Pons (tissue), 1 donor: ENCODE data around the gene RADX.

Experiments used
- DNase-seq: peaks from one replicate; pipeline ENCODE4 v3.0.0-alpha.2; 2016; ENCODE audit warnings: low spot score

RADX gene

DNA sequence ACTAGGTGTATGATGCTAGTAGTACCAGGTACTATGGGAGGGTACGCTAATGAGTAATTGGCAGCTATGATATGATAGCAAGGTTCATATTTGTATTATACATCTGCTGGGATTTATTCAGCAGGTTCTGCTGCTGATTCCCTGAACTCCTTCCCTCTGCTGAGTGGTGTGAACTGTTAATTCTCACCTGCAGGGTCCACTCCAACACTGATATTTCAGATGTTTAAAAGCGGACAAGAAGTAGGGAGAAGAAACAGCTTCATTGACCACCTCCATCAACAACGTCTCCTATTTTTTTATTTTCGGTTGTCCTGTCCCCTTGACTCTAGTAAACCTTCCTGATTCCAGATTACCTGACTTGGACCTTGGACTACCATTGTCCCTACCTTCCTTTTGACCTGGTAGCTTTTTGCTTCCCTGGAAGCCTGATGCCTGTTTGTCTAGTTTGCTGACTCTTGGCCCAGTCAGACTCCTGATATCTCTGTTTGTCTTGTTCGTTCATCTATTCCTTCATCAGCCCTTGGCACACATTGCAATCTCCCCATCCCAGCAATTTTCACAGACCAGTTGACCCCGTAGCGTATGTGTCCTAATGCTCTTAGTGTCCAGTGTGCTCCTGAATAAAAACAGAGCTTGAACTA lies 80.8 kb downstream of the RADX start:
- DNase-seq = no peak

DNA sequence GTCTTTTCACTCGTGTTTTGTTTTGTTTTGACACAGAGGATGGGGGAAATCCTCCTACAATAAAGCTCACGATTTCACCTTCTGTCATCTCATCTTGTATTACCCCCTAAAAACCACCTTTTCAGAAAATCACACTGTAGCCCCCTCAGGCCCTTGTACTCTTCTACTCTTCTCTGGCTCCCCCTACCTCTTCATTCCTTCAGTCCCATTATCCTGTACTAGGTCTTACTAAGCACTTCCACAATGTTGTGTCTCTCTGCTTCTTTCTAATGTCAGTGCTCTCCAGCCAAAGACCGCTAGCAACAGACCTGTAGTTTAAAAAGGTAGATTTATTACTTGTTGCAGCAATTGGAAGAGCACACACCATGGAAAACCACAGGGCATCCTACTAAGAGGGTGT lies 84.7 kb downstream of the RADX start:
- DNase-seq = no peak

DNA sequence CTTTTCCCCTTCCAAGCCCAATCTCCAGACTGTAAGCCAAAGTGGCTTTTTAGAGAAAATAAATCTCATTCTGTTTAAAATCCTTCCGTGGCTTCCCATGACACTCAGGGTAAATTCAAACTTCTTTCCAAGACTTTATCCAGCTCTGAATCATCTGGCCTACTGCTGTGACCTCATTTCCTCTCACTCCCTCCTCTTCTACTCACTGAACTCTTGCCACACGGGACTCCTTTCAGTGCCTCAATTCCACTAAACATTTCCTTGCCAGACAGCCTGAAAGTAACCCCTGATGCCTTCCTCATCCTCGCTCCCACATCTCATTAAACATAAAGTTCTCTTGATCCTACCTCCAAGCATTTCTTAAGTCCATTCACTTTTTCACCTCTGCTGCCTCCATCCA lies 86.9 kb downstream of the RADX start:
- DNase-seq = no peak

DNA sequence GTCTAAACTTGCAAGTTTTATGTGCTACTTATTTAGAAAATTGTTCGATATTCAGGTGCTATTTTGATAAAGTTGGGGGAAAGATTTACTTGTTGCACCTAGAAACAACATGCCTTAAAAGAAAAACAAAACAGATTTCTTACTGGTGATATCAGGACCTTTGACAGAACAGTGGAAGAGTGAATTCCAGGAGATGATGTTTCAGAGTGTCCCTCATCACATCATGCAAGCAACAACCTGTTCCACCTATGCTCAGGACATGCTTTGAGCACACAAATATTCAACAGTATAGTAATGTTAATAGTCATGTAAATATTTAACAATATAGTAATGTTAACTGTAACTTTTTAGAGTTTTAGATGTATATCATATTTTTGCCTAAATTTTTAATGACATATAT lies 90.9 kb downstream of the RADX start:
- DNase-seq = no peak

DNA sequence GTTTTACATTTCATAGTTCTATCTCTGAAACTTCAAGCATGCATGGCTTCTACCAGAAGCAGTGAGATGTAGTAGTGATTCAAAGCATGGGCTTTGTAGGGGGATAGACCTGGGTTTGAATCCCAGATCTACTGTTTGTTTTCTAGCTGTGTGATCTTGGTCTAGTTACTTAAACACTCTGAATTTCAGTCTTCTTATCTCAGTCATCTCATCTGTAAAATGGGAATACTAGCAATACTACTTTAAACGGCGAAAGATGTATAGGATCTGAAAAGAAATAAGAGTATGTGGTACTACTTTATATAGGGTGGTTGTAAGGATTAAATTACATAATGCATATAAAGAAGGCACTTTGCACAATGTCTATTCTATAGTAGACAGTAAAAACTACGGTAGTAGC lies 94.7 kb downstream of the RADX start:
- DNase-seq = no peak

DNA sequence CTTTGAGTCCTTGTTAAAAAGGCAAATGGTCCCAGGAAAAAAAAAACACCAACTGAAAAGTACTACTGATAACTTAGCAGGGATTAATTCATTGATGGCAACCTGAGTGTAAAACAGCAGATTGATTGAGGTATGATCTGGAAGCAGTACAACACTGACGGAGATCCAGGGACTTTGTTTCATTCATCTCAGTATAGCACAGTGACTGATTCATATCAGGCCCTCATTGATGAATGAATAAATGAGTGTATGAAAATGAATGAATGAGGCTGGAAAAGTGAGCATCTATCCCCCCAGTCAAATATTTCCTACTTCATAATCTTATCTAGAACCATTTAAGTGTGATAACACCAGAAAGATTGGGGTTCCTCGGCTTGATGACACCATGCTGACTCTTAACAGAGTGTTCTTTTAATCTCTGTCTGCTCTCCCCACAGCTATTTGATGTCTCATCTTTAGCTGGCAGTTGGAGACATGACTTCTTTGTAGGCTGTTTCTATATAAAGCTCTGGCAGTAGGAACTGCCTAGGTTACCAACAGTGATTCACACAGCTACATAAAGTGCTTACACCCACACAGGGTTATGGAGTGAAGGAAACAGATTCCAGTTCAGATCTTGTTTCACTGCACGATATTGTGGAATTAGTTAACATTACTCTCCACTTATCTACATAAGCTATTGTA lies 96.1 kb downstream of the RADX start:
- no peak for DNase-seq

DNA sequence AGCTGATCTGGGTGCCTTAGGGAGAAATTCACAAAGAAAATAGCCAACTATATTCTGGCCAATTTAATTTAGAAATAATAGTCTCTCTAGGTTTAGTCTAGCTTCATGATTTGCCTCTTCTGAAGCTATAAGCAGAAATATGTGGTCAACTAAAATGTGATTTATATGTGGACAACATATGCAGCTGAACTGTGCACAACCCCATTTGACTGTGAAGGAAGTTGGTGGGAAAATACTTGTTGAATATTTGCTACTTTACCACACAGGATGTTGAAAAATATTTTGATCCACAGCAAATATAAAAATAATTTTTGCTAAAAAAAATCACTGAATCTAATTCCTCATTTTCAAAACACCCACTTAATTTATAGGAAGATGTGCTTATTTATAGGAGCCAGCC lies 99.0 kb downstream of the RADX start:
- DNase-seq = no peak

DNA sequence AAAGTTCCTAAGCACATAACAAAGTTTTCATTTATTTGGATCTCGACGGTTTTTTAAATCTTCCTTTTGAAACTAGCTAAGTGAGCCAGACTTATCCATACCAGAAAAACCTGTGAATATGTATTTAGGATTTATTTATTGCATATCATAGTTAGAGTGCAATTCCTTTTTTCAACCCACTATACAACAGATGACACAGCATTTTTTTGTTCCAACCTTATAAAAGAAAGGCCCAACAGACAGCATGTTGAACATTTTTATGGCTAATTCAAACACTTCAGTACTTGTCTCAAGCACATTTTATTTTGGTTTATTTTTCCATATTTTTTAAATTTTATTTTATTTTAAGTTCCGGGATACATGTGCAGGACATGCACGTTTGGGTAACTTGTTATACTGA lies 99.6 kb downstream of the RADX start:
- no peak for DNase-seq

DNA sequence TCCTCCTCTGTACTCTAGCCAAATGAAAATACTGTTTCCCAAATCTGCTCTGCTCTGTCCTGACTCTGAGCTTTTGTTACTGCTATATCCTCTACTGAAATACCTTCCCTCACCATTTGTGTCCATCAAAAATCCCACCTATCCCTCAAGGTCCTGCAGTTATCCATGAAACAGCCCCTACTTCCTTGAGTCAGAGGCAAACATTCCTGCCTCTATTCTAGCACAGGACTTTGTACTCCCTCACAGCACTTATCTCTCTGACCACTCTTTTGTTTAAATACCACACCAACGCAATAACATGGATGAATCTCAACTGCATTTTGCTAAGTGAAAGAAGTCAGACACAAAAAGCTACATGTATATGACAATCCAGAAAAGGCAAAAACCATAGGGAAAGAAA lies 104.2 kb downstream of the RADX start:
- no peak for DNase-seq

DNA sequence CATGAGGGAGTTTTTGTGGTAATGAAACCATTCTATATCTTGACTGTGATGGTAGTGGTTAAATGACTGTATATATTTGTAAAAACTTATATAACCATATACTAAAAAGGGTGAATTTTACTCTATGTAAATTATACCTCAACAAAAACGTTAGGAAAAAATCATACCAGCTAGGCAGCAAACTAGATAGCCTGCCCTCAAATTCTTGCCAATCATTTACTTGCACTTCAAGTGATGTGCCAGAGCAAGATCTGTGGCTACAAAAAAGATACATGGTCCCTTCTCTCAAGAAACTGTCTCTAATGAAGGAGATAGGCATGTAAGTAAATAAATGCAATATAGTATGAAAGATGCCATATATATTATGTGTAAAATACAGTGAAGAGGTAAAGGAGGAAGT lies 104.7 kb downstream of the RADX start:
- no peak for DNase-seq

DNA sequence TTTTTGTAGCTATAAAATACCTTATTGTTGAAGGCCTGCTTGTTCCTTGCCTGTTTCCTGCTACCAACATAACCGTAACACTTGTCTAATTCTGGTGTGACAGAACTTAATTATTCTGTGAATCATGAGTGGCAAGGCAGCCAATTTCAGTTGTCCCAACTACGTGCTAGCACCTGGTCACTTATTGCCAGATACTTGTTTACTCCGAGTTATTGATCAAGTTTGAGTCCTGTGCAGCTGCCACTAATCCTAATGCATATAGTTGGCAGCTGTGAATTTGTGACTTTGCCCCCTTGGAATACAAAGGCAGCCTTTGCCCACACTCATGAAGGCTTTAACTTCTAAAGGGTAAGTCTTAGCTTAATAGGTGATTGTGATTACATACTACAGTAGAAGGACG lies 106.9 kb downstream of the RADX start:
- no peak for DNase-seq

DNA sequence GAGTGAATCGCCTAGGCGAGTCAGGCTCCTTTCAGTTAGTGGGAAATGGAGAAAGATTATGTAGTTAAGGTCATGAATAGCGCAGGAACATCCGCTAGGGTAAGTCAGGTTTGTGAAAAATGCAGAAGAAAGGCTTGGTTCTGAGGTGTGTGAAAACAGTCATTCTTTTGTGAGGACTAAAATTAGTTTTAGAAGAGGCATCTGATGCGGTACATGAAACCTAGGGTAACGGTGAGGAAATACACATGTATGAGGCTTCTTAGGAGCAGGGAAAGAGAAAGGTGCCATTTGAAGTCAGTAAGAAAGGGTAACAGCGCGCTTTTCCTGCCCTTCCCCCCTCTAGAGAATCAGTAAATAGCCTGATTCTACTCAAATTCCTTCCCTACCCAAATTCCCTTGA lies 114.2 kb downstream of the RADX start:
- no peak for DNase-seq

DNA sequence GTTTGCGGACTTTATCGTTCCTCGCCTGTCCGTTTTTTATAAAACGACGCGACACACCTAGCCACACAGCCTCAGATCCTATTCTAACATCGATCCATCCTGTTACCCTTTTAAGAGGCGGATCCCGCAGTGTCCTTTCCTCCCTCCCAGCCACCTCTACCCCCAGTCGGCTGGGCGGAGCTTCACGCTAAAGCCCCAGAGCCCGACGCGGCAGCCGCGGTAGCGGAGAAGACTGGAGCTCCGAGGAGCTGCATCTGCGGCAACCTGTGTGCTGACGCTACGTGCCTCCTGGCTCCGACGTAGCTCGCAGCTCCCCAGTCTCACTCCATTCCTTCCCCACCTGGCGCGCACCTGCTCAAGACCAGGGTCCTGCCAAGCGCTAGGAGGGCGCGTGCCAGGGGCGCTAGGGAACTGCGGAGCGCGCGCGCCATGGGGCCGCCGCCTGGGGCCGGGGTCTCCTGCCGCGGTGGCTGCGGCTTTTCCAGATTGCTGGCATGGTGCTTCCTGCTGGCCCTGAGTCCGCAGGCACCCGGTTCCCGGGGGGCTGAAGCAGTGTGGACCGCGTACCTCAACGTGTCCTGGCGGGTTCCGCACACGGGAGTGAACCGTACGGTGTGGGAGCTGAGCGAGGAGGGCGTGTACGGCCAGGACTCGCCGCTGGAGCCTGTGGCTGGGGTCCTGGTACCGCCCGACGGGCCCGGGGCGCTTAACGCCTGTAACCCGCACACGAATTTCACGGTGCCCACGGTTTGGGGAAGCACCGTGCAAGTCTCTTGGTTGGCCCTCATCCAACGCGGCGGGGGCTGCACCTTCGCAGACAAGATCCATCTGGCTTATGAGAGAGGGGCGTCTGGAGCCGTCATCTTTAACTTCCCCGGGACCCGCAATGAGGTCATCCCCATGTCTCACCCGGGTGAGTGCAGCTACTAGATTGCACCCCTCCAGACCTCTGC lies 115.0 kb downstream of the RADX start, which contains the start of gene RNF128:
TSS of gene RNF128 (plus strand) at position 217 of the 953 bp plus-strand sequence. CDS start at position 430, 213 bp downstream.
- no peak for DNase-seq

DNA sequence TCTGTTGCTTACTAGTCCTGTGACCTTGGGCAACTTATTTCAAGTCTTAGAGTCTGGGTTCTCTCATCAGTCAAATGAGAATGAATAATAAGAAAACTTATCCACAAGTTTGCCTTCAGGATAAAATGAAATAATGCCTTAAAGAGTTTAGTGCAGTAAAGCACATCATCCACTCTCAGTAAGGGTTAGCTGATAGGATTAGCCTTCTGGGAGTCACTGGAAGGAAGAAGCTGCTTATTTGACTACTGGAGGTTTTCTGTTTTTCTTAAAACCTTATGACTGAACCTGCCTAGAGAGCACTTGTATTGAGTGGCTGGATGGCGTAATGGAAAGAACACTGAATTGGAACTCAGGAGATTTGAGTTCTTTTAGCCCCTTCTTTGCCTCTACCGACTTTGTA lies 116.6 kb downstream of the RADX start:
- no peak for DNase-seq
